NOMO-1 (cell line): ENCODE measurements around the gene CCDC124.

Experiments used
- DNase-seq, 2 experiments: peaks; one replicate each; lab custom pipeline; 2025; ENCODE audit not compliant: unreplicated experiment in 2 of 2; lab: John Stamatoyannopoulos, UW

Gene CCDC124

DNA sequence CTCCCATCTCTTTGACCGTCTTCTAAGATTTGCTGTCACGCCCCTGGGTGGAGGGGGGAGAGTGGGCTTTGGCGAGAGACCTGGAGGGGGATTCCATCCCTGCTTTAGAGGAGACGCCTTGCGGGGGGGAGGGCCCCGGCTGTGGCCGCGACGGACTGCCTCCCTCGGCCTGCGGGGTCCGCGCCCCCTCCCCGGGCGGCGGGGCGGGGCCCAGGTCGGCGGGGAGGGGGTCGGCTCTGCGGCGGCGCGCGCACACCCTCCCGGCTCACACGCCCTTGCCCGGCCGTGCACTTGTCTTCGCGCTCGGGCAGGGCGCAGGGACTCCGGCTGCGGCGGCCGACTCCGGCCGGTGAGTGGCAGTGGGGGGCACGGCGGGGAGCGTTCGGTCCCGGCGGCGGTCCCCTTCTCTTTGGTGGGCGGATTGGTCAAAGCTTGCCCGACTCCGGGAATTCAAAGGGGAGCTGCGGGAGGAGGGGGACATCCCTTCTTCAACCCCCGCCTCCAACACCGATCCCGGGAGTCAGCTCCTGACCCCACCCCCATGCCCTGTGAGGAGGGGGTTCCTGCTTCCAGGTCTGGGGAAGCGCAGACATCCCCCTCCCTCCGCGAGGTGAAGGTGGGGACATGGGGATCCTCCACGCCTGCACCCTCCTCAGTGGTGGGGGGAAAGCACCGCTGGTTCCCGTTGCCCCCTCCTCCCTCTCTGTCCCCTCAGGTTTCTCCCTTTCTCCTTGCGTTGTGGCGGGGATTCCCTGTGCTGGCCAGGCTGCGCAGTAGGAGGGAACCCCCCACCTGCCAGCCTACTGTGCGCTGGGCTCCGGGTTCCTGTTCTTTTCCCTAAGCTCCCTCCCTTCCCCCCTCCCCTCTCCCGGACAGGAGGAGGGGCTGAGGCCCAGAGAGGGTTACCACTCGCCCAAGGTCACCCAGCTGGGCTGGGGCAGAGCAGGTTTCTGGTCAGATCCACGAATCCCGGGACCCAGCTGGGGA, 19.5 kb downstream of the CCDC124 start:
- no peak for DNase-seq

DNA sequence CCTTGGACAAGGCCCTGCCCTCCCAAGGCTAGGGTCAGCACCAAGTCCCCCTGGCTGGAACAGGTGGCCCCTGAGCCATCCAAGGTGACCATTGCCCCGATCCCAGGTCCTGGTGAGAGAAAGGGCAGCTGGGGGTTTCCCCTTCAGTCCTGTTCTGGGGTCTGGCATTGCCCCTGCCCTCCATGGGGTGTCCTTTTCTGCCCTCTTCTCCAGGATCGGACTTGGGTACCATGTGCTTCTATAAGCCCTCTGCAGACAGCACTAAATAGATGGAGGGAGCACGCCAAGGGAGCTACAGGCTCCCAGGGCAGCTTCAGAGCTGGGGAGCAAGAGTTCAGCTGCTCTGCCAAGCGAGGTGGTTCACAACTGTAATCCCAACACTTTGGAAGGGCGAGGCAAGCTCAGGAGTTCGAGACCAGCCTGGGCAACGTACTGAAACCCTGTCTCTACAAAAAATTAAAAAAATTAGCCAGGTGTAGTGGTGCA, 20.5 kb downstream of the CCDC124 start:
- DNase-seq, result no peak

DNA sequence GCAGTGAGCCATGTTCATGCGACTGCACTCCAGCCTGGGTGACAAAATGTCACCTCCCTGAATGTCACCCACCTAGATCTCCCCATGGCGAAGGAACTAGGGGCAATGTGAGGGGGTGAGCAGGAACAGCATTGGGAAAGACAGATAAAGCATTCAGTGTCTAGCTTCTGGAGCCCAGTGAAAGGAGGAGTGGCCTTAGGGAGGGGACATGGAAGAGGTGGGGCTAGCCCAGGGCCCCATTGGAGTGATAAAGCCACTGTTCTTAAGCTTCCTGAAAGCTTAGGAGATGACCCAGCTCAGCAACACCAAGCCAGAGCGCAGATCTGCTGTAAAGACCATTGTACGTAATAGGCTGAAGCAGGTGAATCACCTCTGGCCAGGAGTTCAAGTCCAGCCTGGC, 21.1 kb downstream of the CCDC124 start:
- no peak for DNase-seq

DNA sequence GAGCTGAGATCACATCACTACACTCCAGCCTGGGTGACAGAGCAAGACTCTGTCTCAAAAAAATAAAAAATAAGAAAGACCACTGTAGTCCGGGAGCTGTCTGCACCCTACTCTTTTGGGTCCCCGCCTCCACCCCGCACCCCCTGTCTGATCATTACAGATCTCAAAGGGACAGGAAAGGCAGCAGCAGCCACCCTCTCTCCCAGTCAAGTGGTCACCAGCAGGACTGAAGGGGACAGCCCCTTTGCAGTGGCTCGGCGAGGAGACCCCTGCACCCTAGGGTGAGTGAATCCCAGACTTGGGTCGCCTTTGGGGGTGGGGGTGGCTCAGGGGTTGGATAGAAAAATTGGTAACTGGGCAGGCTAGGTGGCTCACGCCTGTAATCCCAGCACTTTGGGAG, 21.6 kb downstream of the CCDC124 start:
- DNase-seq, result no peak

DNA sequence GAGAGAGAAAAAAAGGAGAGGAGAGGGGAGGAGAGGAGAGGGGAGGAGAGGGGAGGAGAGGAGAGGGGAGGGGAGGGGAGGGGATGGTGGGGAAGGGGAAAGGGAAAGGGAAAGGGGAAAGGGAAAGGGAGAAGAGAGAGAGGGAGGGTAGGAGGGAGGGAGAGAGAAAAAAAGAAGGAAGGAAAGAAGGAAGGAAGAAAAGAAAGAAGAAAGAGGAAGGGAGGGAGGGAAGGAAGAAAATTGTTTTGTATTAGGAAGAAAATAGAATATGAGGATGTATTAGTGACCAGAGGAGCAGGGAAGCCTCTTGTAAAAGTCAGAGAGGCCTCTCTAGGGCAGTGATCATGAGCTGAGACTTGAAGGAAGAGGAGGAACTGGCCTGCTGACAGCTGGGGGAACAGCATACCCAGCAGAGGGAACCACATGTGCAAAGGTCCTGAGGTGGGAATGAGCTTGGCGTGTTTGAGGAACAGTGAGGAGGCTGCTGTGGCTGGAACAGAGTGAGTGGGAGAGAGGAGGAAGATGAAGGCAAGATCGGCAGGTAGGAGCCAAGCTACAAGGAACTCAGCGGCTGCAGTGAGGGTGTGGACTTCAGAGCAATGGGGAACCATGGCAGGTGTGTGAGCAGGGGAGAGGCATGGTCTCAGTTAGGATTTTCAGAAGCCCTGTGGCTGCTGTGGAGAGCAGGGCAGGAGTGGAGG, 24.5 kb downstream of the CCDC124 start:
- peak in 1 of 2 experiments; percentile 13 for DNase-seq

DNA sequence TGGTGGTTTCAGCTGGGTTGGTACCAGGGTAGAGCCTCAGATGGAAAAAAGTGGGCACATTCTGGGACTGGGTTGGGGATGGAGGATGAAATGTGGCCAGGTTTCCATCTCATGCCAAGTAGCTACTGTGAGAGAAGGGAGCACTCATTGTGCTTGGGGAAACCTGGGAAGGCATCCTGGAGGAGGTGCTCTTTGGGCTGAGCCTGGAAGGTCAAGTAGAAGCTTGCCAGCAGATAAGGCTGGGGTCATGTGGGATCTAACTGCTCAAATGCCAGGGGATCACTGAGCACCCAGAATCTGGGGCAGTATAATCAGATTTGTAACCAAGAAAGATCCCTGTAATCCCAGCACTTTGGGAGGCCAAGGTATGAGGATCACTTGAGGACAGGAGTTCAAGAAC, 25.1 kb downstream of the CCDC124 start:
- no peak for DNase-seq

DNA sequence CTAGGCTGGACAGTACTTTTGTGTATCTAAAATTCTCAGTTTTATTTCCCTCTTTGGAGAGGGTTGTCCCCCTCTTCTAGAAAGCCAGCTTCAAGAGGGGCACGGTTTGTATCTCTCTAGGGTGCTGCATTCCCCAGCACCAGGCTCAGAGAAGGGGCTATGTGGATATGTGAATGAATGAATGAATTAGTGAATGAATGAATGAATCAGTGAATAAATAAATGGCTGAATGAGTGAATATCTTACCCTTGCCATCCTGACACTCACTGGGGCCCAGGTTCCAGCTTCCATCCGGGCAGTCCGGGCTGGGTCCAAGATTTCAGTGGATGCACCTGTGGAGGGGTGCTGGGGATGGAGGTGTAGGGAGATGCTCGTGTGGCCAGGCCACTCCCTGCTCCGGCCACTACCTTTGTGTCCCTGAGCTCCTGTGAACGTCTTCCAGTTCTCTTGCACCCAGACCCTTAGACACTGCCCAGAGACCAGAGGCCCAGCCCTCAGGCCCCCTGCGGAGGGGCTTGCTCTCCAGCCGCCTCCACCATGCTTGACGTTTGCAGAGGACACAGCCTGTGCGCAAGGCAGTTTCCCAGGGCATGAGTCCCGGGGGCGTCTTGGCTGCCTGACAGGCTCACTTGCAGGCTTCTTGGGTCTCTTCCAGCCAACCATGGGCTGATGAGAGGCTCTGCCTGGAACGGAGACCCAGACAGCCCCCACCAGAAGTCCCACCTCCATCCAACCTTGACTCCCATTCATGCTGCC, 31.3 kb downstream of the CCDC124 start:
- no peak for DNase-seq

DNA sequence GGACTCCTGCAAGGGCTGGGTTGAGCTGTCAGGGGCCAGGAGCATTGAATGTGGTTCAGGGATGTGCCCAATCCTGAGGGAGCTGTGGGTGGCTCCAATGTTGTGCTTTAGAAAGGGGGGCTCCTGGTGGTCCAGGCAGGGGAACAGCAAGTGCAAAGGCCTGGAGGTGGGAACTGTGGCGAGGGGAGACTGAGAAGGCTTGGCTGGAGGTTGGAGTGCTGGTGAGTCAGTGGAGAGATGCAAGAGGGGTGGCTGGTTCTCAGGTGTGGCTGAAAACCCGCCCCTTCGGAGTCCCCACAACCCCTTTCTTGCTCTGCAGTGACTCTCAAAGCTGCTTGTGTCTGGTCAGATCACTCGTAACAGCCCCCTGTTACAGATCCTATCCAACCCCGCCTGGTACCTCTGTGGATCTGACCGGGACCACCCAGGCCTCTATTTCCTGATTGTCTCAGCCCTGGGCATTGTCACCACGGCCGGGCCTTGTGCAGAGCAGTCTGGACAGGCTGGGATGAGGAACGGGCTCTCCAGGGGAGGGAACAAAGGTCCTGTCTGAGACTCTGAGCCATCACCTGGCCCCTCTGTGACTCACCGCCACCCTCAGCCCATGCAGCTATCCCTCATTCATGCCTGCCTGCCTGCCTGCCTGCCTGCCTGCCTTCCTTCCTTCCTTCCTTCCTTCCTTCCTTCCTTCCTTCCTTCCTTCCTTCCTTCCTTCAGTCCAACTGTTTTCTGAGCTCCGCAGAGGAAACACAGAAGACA, 32.7 kb downstream of the CCDC124 start:
- DNase-seq, result no peak

DNA sequence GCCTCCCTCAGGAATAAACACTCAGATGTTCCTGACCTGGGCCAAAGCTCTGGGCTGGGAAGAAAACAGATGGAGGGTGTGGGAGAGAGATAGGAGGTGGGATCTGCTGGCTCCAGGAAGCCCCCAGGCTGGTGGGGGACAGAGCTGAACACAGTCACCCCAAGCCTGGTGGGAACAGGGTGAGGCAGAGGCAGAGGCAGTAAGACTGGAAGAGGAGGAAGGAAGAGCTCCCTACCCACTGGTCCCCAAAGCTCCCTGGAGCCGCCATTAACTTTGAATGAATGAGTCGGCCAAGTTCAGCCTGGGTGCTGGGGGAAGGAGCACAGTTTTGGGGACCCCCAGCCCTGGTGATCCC, 33.3 kb downstream of the CCDC124 start:
- no peak for DNase-seq

DNA sequence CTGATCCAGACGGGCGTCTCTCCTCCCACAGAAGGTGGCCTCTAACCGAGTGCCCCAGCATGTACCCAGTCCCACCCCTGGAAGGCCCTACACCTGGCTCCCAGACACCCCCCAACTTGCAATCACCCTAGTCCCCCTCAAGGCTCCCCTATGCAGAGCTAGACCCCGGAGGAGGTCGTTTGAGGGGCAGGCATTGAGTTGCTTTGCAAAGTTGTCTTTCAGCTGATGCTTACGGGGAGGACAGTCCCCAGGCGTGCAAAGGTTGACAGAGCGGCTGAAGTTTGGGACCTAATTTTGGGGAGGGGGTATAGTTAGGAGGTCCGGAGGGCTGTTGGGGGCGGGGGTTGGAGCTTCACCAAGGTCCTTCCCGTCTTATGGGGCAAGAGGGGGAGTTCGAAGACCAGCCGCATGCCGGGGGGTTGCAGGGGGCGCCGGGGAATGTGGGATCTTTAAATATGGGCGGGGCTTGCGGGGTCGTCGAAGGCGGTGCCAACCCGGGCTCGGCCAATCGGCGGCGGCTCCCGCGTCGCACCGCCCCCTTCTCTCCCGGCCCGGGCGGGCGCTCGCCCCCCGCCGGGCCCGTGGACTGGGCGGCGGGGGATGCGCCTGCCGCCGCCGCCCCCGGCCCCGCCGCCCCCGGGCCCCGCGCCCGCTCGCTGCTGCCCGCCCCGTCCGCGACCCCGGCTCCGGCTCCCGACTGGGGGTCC, 33.9 kb downstream of the CCDC124 start, which contains the start of gene KCNN1:
KCNN1 (plus strand) TSS at position 558 of the 707 bp plus-strand sequence. CDS start 6,782 bp downstream, outside the sequence.
- no peak for DNase-seq

DNA sequence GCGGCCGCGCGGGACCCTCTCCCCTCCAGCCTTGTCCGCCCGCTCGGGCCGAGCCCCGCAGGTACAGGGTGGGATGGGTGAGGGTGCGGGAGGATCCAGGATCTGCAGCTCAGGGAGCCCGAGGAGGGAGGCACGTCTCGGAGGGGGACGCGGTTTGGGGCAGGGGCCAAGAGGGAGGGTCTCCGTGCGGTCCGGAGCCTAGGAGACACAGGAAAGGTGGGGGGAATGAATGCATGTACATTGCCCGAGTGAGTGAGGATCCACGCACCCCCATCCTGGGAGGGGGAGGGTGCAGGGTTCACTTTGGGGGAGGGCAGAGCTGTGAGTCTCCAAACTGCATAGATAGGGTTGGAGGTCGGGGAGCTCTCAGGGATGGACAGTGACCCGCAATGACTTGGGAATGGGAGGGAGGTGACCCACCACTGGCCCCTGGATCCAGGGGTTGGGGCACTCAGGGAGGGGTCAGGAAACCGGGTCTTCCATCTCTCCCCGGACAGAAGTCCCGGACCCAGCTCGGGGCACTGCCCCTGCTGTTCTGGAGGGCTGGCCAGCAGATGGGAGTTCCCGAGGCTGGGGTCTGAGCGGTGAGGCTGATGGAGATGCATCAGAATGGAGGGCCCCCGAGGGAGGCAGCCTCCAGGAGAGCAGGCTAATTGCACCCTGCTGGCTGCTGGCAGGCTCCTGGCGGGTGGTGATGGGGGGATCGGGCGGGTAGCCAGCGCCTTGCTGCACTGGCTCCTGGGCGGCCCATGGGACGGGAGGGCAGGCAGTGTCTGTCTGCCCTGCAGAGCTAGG, 34.6 kb downstream of the CCDC124 start:
- no peak for DNase-seq

DNA sequence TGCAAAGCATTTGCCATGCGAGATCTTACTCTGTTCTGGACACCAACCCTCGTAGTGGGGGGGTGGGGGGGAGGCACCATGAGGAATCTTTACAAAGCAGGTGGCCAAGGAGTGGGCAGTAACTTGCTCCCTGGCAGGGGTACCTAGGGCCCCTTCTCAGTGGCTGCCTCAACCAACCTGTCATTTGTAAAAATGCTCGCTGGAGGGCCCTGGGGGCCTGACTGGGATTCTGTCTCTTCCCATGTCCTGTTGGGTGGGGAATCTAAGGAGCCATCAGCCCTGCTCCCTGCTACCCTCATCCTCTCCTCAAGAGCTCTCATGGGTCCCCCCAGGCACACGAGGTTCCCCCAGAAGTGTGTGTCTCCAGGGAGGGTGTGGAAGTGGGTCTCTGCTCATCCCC, 35.5 kb downstream of the CCDC124 start:
- DNase-seq, result no peak

DNA sequence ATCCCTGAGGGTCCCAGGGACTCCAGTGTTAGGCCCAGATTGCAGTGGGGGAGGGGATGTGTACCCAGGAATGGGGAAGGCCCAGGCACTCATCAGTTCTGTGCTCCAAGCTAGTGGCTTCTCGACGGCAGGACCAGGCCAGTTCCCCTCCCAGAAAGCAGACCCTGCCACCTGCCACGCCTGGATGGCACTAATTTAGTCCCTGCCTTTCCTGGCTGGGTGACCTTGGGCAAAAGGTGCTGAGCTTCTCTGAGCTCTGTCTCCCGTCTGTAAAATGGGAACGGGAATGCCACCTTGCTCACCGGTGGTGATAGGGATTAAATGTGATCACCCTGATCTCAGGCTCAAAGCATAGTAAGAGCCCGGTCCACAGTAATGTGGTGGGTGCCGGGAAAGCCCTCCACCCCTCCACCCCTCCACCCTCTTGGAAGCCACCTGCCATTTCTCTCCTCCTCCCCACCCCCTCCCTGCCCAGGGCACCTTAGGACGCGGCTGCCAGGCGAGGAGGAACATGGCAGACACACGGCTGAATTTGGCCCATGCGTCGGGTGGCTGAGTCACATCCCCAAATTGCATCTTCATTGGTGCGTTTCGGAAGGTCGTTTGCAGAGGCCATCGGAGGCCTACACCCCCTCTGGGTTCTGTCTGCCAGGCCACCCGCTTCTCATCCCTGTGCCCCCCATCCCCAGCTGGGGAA, 36.4 kb downstream of the CCDC124 start:
- no peak for DNase-seq

DNA sequence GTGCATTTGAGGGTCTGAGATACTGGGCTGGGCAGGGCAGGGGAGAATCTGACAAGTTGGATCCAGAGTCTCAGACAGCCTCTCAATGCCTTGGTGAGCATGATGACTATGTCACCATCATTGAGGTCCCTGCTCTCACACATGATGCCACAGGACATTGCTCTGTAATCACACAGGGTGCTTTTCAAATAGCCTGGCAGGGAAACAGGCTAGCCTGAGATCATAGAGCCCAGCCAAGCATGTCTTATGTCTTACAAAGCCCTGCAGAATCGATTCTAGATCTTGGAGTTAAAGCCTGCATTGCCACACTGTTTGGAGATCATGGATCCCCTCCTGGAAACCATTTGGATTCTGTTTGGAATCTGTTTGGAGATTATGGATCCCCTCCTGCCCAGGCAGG, 39.4 kb downstream of the CCDC124 start:
- DNase-seq, result no peak

DNA sequence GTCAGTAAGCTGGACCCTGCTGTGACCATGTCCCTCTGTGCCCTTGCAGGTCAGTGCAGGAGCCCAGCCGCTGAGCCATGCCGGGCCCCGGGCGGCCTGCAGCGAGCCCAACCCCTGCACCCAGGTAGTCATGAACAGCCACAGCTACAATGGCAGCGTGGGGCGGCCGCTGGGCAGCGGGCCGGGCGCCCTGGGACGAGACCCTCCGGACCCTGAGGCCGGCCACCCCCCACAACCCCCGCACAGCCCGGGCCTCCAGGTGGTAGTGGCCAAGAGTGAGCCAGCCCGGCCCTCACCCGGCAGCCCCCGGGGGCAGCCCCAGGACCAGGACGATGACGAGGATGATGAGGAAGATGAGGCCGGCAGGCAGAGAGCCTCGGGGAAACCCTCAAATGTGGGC, 40.9 kb downstream of the CCDC124 start:
- no peak for DNase-seq

DNA sequence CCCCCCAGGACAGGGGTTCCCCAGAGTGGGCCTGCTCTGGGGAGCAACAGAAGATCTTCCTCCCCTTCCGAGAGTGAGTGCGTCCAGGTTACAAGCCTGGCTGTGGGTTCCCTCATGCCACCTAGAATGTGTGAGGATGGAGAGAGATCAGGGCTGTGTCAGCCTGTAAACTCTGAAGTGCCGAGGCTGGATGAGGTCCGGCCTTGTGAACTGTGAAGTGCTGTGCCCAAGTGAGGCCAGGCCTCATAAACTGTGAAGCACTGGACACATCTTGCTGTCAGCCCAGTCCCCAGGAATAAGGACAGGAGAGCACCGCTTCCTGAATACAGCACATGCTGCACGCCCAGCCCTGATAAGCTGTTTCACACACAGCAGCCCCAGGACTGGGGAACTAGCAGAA, 41.7 kb downstream of the CCDC124 start:
- DNase-seq, result no peak

DNA sequence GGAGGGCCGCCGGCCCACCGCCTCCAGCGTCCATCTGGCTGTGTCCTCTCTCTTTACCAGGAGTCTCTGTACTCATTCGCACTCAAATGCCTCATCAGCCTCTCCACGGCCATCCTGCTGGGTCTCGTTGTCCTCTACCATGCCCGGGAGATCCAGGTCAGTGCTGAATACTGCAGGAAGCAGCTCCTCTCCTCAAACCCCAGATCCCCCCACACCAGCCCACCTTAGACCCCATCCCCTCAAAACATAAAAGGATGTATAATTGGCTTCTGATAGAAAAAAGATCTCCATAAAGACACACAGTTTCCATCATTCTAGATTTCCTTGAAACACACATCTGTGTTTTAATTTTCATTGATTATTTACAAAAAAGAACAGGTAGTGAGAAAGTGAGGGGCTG, 42.2 kb downstream of the CCDC124 start:
- no peak for DNase-seq

DNA sequence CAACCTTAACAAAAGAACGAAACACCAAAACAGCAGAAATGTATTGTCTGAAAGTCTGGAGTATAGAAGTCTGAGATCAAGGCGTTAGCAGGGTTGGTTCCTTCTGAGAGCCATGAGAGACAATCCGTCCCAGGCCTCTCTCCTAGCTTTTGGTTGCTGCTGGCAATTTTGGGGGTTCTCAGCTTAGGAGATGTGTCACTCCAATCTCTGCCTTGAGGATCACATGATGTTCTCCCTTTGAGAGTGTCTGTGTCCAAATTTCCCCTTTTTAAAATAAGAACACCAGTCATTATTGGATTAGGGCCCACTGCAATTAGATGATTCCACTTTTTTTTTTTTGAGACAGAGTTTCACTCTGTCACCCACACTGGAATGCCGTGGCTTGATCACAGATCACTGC, 44.2 kb downstream of the CCDC124 start:
- peak in 1 of 2 experiments; percentile 29 for DNase-seq
